Heart left ventricle (tissue), 13 donors: ENCODE results near the gene ASB2.

Source experiments
- POLR2A ChIP-seq, 2 donors: fragments of 450-650 bp; IDR thresholded peaks; one replicate each; pipeline ENCODE4 v1.6.1; 2017; ENCODE audit warnings: antibody characterized with exemption in 2 of 2, mild to moderate bottlenecking in 2 of 2, moderate library complexity in 2 of 2
- TF ChIP-seq, protein P1 (sequence below), 12 donors: fragments of 200-600 bp; sonication (generic) in 4 of 12; IDR thresholded peaks; one replicate each; pipeline versions ENCODE4 v1.5.0 to v1.8.0; 2018 to 2022; ENCODE audit warnings: antibody characterized with exemption in 12 of 12, mild to moderate bottlenecking in 5 of 12
- donor health status: ischemic (EF 13 %, LVEDD 7.1; RV severe dilation, severe dysfunction).
- donor health status: DM: no; HTN: yes; CAD: no.
- donor health status: DM: no; HTN: no; CAD: no.
- donor health status: ischemic (EF 25% LVEDD 6.9; RV normal size, moderate dysfunction).
- donor health status: ischemic (EF 25% LVEDD 5.7; RV mildly dilated, moderate dysfunction).
- donor health status: ischemic (EF 35%, LVEDD 5.7; RV mildly dilated, moderate dysfunction).
- donor health status: nonischemic (EF 11% LVEDD 7.7; RV severe dilation, severe dysfunction).
- donor health status: DM: yes; HTN: yes; CAD: no.
- donor health status: PGD.
- donor health status: ischemic (EF 29% LVEDD 5.4; RV normal size, mild dysfunction).
- donor health status: nonischemic (EF 23%, LVEDD 6.1; RV moderate dilation, normal function).

DNA sequence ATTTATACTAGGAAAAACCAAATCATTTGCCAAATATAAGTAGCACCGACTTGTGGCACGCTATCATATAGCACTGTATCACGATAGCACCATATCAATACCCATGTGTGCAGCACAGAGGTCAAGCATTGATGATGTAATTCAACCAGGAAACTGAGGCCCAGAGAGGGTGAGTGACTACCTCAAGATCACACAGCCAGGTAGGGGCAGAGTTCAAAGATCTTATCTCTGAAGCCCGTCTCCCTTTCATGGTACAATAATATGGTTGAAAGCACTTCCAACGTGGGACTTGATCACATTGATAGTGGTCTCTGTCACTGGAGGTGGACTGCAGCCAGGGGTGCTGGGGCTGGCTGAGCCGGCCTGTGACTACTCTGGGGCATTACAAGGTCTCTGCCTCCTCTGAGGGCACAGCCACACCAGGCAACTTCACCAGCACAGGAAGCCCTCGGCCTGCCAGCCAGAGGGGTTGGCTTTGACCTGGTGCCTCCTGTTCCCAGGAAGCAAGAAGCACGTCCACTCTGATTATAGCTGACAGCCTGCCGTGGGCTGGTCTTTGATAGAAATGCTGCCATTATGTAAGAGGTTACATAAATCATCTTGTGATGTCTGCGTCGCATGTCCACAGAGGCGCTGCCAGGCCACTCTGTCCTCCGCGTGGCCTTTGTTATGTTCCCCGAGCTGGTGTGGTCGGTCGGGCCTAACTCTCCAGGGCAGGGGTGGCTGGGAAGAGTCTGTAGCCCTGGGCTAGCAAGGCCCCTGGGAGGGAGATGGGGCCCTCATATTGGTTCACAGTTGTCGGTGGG, 55.2 kb downstream of the ASB2 start:
- TF ChIP-seq, protein P1, sequence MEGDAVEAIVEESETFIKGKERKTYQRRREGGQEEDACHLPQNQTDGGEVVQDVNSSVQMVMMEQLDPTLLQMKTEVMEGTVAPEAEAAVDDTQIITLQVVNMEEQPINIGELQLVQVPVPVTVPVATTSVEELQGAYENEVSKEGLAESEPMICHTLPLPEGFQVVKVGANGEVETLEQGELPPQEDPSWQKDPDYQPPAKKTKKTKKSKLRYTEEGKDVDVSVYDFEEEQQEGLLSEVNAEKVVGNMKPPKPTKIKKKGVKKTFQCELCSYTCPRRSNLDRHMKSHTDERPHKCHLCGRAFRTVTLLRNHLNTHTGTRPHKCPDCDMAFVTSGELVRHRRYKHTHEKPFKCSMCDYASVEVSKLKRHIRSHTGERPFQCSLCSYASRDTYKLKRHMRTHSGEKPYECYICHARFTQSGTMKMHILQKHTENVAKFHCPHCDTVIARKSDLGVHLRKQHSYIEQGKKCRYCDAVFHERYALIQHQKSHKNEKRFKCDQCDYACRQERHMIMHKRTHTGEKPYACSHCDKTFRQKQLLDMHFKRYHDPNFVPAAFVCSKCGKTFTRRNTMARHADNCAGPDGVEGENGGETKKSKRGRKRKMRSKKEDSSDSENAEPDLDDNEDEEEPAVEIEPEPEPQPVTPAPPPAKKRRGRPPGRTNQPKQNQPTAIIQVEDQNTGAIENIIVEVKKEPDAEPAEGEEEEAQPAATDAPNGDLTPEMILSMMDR (IDR thresholded peaks at IDR 0.05) = no peak
- TF ChIP-seq POLR2A (IDR thresholded peaks at IDR 0.05) = no peak
